Tibial artery (tissue), 4 donors: ENCODE data around the gene DARS1.

Experiments used
- DNase-seq, 2 donors: peaks; one replicate each; pipeline ENCODE4 v3.0.0-alpha.2; 2019
- H3K27ac ChIP-seq, 2 donors: fragments of 200-600 bp; sonication (generic) in 1 of 2; 1 replicate in 1 of 2; 2 replicates in 1 of 2; pipeline ENCODE4 v1.5.1; 2018 to 2019; ENCODE audit warnings: mild to moderate bottlenecking in 1 of 2
- H3K27me3 ChIP-seq, 2 donors: fragments of 200-600 bp; sonication (generic) in 1 of 2; one replicate each; pipeline versions ENCODE4 v1.5.1 to v1.6.0; 2016 to 2019
- H3K36me3 ChIP-seq, 3 donors: fragments of 200-600 bp; sonication (generic) in 2 of 3; one replicate each; pipeline ENCODE4 v1.5.1; 2016 to 2019; ENCODE audit warnings: mild to moderate bottlenecking in 2 of 3
- H3K4me1 ChIP-seq, 4 donors: fragments of 200-600 bp; sonication (generic) in 2 of 4; 1 replicate in 3 of 4; 2 replicates in 1 of 4; pipeline ENCODE4 v1.5.1; 2016 to 2019
- H3K4me3 ChIP-seq, 2 donors: fragments of 200-600 bp; sonication (generic) in 1 of 2; 1 replicate in 1 of 2; 2 replicates in 1 of 2; pipeline ENCODE4 v1.5.1; 2018 to 2019; ENCODE audit warnings: mild to moderate bottlenecking in 2 of 2
- H3K9me3 ChIP-seq, 3 donors: fragments of 200-600 bp; sonication (generic) in 1 of 3; one replicate each; pipeline ENCODE4 v1.5.1; 2016 to 2019
- intact Hi-C: fragments of 100-400 bp; cut with DNase I; formaldehyde crosslinking; loops from one replicate; pipeline ENCODE4 v1.15.0; 2023; ENCODE audit warnings: low total_unique reads
- TF ChIP-seq, protein P1 (sequence below), 2 experiments: fragments of 200-600 bp in 1 of 2; fragments of 450-650 bp in 1 of 2; IDR thresholded peaks; one replicate each; pipeline ENCODE4 v1.5.1; 2017 to 2019; ENCODE audit warnings: antibody characterized with exemption in 2 of 2, mild to moderate bottlenecking in 1 of 2, moderate library complexity in 1 of 2

The DARS1 gene

DNA sequence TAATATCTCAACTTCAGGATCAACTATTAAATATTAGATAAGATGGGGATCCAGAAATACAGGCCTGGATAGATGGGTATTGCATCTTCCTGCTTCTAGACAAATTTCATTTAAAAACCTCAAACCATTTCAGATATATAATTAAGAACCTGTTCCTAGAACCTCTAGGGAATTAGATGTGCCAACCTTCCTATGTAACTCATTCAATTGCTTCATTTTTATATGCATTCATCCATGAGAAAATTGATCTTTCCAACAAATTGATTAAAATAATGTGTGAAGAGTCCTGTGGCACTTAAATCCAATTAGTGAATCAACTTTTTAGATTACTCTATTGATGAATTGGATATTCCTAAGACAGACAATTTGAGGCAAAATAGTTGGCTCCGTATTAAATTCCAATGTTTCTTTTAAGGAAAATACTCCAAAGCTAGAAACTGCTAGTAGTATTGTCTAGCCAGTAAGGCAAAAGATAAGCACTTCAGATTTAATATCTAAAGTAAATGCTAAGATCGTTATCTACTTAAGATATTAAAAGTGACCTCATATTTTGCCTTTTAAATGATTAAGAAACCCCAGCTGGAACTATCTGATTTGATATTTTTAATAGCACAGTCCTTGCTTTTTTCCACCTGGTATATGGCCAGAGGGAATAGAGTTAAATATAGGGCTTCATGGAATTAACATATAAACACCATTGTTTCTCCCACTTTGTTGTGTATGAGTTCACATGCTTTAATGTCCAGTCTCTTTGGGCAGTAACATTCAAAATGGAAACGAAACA, 35.8 kb downstream of the DARS1 start:
- no peak overlapping the region for H3K4me3 ChIP-seq
- no peak for DNase-seq
- no peak overlapping the region for H3K27ac ChIP-seq
- TF ChIP-seq, protein P1, sequence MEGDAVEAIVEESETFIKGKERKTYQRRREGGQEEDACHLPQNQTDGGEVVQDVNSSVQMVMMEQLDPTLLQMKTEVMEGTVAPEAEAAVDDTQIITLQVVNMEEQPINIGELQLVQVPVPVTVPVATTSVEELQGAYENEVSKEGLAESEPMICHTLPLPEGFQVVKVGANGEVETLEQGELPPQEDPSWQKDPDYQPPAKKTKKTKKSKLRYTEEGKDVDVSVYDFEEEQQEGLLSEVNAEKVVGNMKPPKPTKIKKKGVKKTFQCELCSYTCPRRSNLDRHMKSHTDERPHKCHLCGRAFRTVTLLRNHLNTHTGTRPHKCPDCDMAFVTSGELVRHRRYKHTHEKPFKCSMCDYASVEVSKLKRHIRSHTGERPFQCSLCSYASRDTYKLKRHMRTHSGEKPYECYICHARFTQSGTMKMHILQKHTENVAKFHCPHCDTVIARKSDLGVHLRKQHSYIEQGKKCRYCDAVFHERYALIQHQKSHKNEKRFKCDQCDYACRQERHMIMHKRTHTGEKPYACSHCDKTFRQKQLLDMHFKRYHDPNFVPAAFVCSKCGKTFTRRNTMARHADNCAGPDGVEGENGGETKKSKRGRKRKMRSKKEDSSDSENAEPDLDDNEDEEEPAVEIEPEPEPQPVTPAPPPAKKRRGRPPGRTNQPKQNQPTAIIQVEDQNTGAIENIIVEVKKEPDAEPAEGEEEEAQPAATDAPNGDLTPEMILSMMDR (IDR thresholded peaks at IDR 0.05), result no peak
- no peaks in the 10 kb centered on the region for H3K27me3 ChIP-seq
- H3K4me1 ChIP-seq, result peaks cover 0 to 22% (median 1%) of the 10 kb centered on the region in 4 donors
- H3K9me3 ChIP-seq, result no peaks in the 10 kb centered on the region
- peaks cover 0 to 10% (median 0%) of the 10 kb centered on the region in 3 donors for H3K36me3 ChIP-seq
- intact Hi-C loops, result loop anchor here (5.0 kb wide), 1 partner anchor 292 kb away; no protein-coding TSS in a partner anchor

DNA sequence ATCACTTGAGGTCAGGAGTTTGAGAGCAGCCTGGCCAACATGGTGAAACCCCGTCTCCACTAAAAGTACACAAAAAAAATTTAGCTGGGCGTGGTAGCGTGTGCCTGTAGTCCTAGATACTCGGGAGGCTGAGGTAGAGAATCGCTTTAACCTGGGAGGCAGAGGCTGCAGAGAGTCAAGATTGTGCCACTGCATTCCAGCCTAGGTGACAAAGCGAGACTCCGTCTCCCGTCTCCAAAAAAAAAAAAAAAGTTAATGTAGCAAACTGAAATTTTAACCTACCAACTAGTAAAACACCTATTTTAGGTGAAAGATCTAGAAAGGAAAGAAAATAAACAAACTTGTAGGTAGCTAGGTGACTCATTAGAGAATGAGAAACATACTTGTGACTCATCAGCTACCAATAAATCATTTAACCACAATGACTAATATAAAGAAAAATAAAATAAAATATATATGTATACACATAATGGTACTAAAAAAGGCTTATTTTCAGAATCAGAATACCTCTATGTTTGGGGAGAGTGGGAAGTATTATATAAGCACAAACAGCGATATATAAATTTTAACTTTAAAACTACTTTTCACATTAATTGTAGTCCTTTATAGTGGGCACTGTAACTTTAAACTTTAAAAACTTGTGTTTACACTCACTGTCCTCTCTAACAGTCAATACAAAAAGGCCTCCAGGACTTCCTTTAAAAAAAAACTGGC, 36.6 kb downstream of the DARS1 start:
- no peak overlapping the region for H3K27ac ChIP-seq
- no peak for DNase-seq
- intact Hi-C loops, result loop anchor here (5.0 kb wide), 1 partner anchor 291 kb away; no protein-coding TSS in a partner anchor
- peaks cover 0 to 10% (median 0%) of the 10 kb centered on the region in 3 donors for H3K36me3 ChIP-seq
- no peaks in the 10 kb centered on the region for H3K9me3 ChIP-seq
- no peaks in the 10 kb centered on the region for H3K27me3 ChIP-seq
- no peak overlapping the region for H3K4me3 ChIP-seq
- TF ChIP-seq, protein P1 (IDR thresholded peaks at IDR 0.05), result no peak
- peaks cover 0 to 22% (median 1%) of the 10 kb centered on the region in 4 donors for H3K4me1 ChIP-seq

DNA sequence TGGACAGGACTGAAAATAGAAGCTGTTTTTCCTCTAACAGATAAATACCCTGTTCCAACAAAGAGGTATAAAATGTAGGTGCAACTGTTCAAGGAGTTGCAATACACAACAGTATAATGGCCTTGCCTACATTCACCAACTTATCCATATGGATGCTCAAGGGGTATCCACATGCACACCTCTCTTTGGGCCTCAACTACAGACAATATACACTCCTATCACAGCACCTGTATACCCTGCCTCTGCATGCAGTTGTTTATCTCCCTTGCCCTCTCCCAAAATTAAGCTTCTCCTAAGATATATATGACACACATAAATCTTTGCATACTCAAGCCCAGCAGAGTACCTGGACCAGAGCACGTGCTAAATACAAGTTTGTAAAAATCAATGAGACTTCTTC, 37.3 kb downstream of the DARS1 start:
- no peaks in the 10 kb centered on the region for H3K27me3 ChIP-seq
- intact Hi-C loops, result loop anchor here (5.0 kb wide), 1 partner anchor 291 kb away; no protein-coding TSS in a partner anchor
- no peak overlapping the region for H3K27ac ChIP-seq
- H3K36me3 ChIP-seq, result peaks cover 0 to 8% (median under 1%) of the 10 kb centered on the region in 3 donors
- TF ChIP-seq, protein P1 (IDR thresholded peaks at IDR 0.05), result no peak
- H3K4me1 ChIP-seq, result peaks cover 0 to 22% (median 1%) of the 10 kb centered on the region in 4 donors
- no peaks in the 10 kb centered on the region for H3K9me3 ChIP-seq
- DNase-seq, result no peak
- no peak overlapping the region for H3K4me3 ChIP-seq

DNA sequence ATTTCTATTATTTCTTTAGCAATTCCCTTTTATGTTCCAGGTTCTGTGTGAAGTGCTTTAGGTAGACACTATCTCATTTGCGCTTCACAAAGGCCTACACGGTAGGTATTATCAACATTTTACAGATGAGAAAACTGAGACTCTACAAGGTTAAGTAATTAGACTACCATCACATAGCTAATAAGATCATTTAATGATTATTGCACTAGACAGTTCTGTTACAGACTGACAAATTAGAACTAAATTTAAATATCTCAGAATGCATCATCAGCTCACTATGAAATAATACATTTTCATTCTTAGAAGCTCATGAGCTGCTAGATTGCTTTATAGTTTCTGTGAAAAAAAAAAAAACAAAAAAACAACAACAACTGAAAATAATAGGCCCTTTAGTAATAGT, 37.9 kb downstream of the DARS1 start:
- intact Hi-C loops, result loop anchor here (5.0 kb wide), 1 partner anchor 290 kb away; no protein-coding TSS in a partner anchor
- Histone ChIP-seq H3K36me3 (peaks cover 4 to 7% (median 7%) of the 10 kb centered on the region in 3 donors), H3K4me1 (peaks cover 0 to 22% (median 1%) of the 10 kb centered on the region in 4 donors), H3K4me3 (no peak overlapping the region), H3K27ac (no peak overlapping the region), H3K27me3 (no peaks in the 10 kb centered on the region), H3K9me3 (no peaks in the 10 kb centered on the region)
- DNase-seq, result no peak
- TF ChIP-seq, protein P1 (IDR thresholded peaks at IDR 0.05), result no peak

DNA sequence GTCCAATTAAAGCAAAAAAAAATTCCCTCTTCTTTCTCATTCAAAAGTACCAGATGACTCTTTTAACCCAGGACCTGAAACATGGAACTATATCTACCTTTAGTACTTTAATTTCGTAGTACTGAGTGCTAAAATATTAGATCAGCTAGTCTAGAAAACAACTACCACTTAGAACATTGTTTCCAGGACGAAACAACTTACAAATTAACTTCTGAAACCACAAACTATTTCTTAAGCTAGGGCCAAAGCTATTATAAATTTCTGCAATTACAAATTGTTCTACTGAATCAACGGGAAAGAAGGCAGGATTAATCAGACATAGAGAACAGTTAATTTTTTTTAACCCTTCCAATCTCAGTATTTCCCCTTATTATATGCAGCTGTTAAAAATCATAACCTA, 39.9 kb downstream of the DARS1 start:
- no peak overlapping the region for H3K27ac ChIP-seq
- no peak overlapping the region for H3K4me3 ChIP-seq
- intact Hi-C loops, result loop anchor here (5.0 kb wide), 1 partner anchor 288 kb away; no protein-coding TSS in a partner anchor
- TF ChIP-seq, protein P1 (IDR thresholded peaks at IDR 0.05), result no peak
- H3K36me3 ChIP-seq, result peaks cover 5 to 14% (median 12%) of the 10 kb centered on the region in 3 donors
- no peaks in the 10 kb centered on the region for H3K9me3 ChIP-seq
- peaks cover 0 to 19% (median 1%) of the 10 kb centered on the region in 4 donors for H3K4me1 ChIP-seq
- no peaks in the 10 kb centered on the region for H3K27me3 ChIP-seq
- DNase-seq, result no peak
